A549 (cell line): ENCODE measurements around the gene ASNSD1.

Source experiments
- CBX8 ChIP-seq: fragments of 200-600 bp; sonication (generic); IDR thresholded peaks from 2 replicates; pipeline ENCODE4 v1.6.1; 2016
- CTCF ChIP-seq: fragments of >200 bp; sonication (Bioruptor Twin); formaldehyde crosslinking; IDR thresholded peaks from 3 replicates; pipeline ENCODE4 v1.5.1; 2016
- EP300 ChIP-seq, 2 experiments: fragments of >200 bp; sonication (Bioruptor Twin); formaldehyde crosslinking; IDR thresholded peaks; 2 replicates in 1 of 2; 3 replicates in 1 of 2; pipeline ENCODE4 v1.6.1; 2016 to 2017
- ESRRA ChIP-seq: fragments of 150-350 bp; IDR thresholded peaks from 2 replicates; pipeline ENCODE4 v1.6.1; 2014; ENCODE audit warnings: mild to moderate bottlenecking, low read length, borderline replicate concordance
- GATA3 ChIP-seq: IDR thresholded peaks from 2 replicates; pipeline ENCODE4 v1.6.1; 2012; ENCODE audit warnings: borderline replicate concordance
- HMGXB4 ChIP-seq: fragments of 250-450 bp; sonication (Bioruptor Pico); IDR thresholded peaks from 2 replicates; pipeline ENCODE4 v1.5.0; 2021; ENCODE audit warnings: mild to moderate bottlenecking, moderate library complexity, borderline replicate concordance
- MAX ChIP-seq: IDR thresholded peaks from 2 replicates; pipeline ENCODE4 v1.6.1; 2012
- PHF8 ChIP-seq: fragments of 200-600 bp; sonication (generic); IDR thresholded peaks from 2 replicates; pipeline ENCODE4 v1.6.1; 2016; ENCODE audit warnings: low read depth, mild to moderate bottlenecking, antibody characterized with exemption, moderate library complexity, borderline replicate concordance
- SREBF2 ChIP-seq: fragments of 450-650 bp; IDR thresholded peaks from 2 replicates; pipeline ENCODE4 v1.6.1; 2014; ENCODE audit warnings: mild to moderate bottlenecking, moderate library complexity
- TP53 ChIP-seq: fragments of 250-450 bp; sonication (Bioruptor Pico); IDR thresholded peaks from 2 replicates; pipeline ENCODE4 v1.5.0; 2021; ENCODE audit warnings: mild to moderate bottlenecking, moderate library complexity

GRCh38 chr2:189679226-189679625, 18.0 kb downstream of the ASNSD1 start:
- TF ChIP-seq HMGXB4 (no peak), CTCF (no peak), PHF8 (no peak), MAX (no peak), SREBF2 (no peak), EP300 (IDR thresholded peaks at IDR 0.05) (no peak), GATA3 (no peak), CBX8 (no peak), TP53 (CRISPR knock-in tag) (no peak), ESRRA (no peak)
